Neutrophil (primary cell): ENCODE data around the gene DMAC1.

ENCODE experiments used
- H3K27ac ChIP-seq: fragments of 200-600 bp; sonication (generic); 2 replicates; pipeline ENCODE4 v1.5.1; 2016; ENCODE audit warnings: mild to moderate bottlenecking, moderate library complexity
- H3K27me3 ChIP-seq: fragments of 200-600 bp; sonication (generic); 2 replicates; pipeline ENCODE4 v1.6.0; 2016; ENCODE audit warnings: mild to moderate bottlenecking
- H3K36me3 ChIP-seq: fragments of 200-600 bp; sonication (generic); 2 replicates; pipeline ENCODE4 v1.5.1; 2017
- H3K4me1 ChIP-seq, 2 experiments: fragments of 200-600 bp in 1 of 2; sonication (generic) in 1 of 2; 1 replicate in 1 of 2; 2 replicates in 1 of 2; pipeline versions ENCODE4 v1.5.1 to v1.6.1; 2013 to 2016; ENCODE audit warnings: low read depth in 1 of 2, low read length in 1 of 2, mild to moderate bottlenecking in 1 of 2, moderate library complexity in 1 of 2; ENCODE audit not compliant: control insufficient read depth in 1 of 2, insufficient read depth in 1 of 2
- H3K4me3 ChIP-seq, 2 experiments: fragments of 200-600 bp in 1 of 2; sonication (generic) in 1 of 2; 1 replicate in 1 of 2; 2 replicates in 1 of 2; pipeline ENCODE4 v1.5.1; 2013 to 2016; ENCODE audit warnings: low read depth in 1 of 2, low read length in 1 of 2, mild to moderate bottlenecking in 1 of 2, moderate library complexity in 1 of 2
- H3K9me3 ChIP-seq: fragments of 200-600 bp; sonication (generic); 2 replicates; pipeline ENCODE4 v1.5.1; 2016
- TF ChIP-seq, protein P1 (sequence below): fragments of 200-600 bp; sonication (generic); IDR thresholded peaks from 2 replicates; pipeline ENCODE4 v1.5.1; 2016; ENCODE audit warnings: antibody characterized with exemption

DMAC1 gene

DNA sequence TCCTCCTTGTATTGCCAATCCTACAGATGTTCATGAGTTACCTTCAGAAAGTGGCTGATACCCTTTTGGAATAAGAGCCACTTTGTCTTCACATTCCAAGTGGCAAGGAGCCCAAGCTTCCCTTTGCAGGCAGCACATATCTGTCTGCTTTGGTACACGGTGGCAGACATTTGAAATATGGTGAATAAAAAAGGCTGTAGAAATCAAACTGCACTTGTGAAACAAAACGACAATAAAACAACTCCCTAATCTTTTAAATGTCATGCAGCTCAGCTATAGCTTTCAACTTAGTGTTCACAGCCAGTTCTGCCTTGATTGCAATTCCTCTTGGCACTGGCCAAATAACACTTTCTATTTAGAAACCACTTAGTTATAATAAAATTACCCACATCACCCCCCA is 35.0 kb upstream of the DMAC1 start:
- Histone ChIP-seq H3K27me3 (no peaks in the 10 kb centered on the region), H3K9me3 (no peaks in the 10 kb centered on the region), H3K36me3 (no peaks in the 10 kb centered on the region), H3K27ac (no peak overlapping the region), H3K4me3 (no peak overlapping the region), H3K4me1 (no peaks in the 10 kb centered on the region)
- TF ChIP-seq, protein P1, sequence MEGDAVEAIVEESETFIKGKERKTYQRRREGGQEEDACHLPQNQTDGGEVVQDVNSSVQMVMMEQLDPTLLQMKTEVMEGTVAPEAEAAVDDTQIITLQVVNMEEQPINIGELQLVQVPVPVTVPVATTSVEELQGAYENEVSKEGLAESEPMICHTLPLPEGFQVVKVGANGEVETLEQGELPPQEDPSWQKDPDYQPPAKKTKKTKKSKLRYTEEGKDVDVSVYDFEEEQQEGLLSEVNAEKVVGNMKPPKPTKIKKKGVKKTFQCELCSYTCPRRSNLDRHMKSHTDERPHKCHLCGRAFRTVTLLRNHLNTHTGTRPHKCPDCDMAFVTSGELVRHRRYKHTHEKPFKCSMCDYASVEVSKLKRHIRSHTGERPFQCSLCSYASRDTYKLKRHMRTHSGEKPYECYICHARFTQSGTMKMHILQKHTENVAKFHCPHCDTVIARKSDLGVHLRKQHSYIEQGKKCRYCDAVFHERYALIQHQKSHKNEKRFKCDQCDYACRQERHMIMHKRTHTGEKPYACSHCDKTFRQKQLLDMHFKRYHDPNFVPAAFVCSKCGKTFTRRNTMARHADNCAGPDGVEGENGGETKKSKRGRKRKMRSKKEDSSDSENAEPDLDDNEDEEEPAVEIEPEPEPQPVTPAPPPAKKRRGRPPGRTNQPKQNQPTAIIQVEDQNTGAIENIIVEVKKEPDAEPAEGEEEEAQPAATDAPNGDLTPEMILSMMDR: no peak

DNA sequence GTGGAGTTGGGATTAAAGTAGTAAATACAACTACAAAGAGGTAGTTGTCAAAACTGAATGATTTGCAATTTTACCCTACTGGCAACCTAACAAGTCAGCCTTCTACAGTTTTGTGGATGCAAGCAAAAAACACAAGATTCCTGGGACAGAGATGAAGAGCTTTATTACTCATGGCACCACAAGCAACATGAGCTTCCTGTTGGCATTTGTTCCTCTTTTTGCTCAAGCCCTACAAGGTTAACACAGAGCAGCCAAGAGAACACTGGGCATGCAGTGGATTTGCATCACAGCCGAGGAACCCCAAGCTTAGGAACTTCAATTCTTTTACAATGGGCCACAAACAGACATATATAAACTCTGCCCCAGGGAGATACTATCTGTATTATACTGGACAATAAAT is 28.8 kb upstream of the DMAC1 start:
- H3K27me3 ChIP-seq: no peaks in the 10 kb centered on the region
- no peaks in the 10 kb centered on the region for H3K36me3 ChIP-seq
- no peak overlapping the region for H3K4me3 ChIP-seq
- H3K27ac ChIP-seq: no peak overlapping the region
- H3K9me3 ChIP-seq: no peaks in the 10 kb centered on the region
- no peaks in the 10 kb centered on the region for H3K4me1 ChIP-seq
- TF ChIP-seq, protein P1: no peak

DNA sequence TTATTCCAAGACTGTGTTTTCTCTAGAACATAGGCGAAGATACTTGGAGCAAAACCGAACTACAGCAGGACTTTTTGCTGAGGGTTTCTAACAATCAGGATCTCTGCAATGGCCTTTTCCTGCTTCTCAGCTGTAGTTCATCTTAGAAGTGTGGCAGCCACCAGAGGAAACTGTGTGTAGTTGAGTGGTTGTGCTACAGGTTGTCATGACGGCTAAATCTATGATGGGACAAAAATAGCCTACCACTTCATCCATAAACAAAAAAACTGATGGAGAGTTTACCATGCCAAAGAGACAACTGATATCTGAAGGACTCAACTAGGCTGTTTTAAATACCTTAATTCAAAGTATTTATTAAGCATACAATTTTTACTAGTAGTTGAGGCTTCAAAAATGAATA is 28.2 kb upstream of the DMAC1 start:
- Histone ChIP-seq H3K27ac (no peak overlapping the region), H3K36me3 (no peaks in the 10 kb centered on the region), H3K27me3 (no peaks in the 10 kb centered on the region), H3K4me3 (no peak overlapping the region), H3K9me3 (no peaks in the 10 kb centered on the region), H3K4me1 (no peaks in the 10 kb centered on the region)
- TF ChIP-seq, protein P1: no peak

DNA sequence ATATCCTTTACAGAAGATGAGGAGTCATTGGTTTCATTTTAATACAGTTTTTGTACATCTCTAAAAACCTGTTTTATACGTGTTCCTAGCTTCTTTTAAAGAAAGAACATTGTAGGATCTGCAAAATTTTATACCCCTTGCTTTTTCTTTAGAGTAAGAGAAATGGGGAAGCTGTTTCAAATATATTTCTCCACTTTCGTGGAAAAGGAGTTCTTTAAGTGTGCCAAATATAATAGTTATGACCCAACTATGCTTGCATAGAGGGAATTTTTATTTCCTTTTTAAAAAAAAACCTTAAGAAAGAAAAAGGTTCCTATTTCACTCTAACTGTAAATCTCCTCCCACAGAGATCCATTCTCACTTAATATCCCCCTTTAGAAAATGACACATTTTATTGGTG is 27.5 kb upstream of the DMAC1 start:
- Histone ChIP-seq H3K27ac (no peak overlapping the region), H3K36me3 (no peaks in the 10 kb centered on the region), H3K4me3 (no peak overlapping the region), H3K27me3 (no peaks in the 10 kb centered on the region), H3K4me1 (no peaks in the 10 kb centered on the region), H3K9me3 (no peaks in the 10 kb centered on the region)
- TF ChIP-seq, protein P1: no peak

DNA sequence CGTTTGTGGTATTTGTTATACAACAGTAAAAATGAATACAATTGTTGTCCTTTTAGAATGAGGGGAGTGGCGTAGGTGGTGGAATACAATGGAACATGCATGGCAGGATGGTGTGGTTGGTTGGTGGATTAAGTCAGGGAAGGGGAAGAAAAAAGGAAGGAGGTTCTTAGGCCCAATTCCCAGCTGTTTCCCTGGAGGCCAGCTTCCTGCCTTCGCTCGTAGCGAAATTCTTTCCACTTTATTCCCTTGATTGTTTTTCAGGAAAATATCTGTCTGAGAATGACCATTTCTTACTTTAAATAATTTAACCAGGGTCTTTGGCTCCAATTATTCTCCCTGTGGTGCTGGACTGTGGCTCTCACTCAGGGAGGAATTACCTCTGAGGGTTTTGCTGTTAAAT is 24.1 kb upstream of the DMAC1 start:
- Histone ChIP-seq H3K4me3 (no peak overlapping the region), H3K4me1 (no peaks in the 10 kb centered on the region), H3K36me3 (no peaks in the 10 kb centered on the region), H3K9me3 (no peaks in the 10 kb centered on the region), H3K27me3 (no peaks in the 10 kb centered on the region), H3K27ac (no peak overlapping the region)
- TF ChIP-seq, protein P1: no peak

DNA sequence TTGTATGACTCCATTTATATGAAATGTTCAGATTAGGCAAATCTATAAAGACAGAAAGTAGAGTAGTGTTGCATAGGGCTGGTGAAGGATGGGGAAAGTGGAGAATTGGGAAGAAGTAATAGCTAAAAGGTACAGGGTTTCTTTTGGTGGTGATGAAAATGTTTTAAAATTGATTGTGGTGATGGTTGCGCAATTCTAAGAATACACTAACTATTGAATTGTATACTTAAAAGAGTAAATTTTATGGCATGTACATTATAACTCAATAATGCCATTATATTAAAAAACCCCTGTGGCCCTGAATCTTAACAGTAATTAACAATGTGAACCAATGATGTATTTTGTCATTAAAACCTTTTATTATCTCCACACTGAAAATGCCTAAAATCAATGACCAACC is 20.4 kb upstream of the DMAC1 start:
- TF ChIP-seq, protein P1: no peak
- Histone ChIP-seq H3K4me3 (no peak overlapping the region), H3K4me1 (no peaks in the 10 kb centered on the region), H3K36me3 (no peaks in the 10 kb centered on the region), H3K27me3 (no peaks in the 10 kb centered on the region), H3K27ac (no peak overlapping the region), H3K9me3 (no peaks in the 10 kb centered on the region)
